ENCODE measurements around the gene AHNAK. TPM values are rescaled to one million over a fixed set of nuclear protein-coding genes. Genes with fewer than 3 reads are reported as not detected.

Gene AHNAK
- total RNA-seq, 1 donor from 2014 or later: 1,254 TPM

GRCh38 chr11:62443390-62444235 lies 103.0 kb downstream of the AHNAK start:
- DNase-seq (ENCODE audit: low spot score): no peak

DNA sequence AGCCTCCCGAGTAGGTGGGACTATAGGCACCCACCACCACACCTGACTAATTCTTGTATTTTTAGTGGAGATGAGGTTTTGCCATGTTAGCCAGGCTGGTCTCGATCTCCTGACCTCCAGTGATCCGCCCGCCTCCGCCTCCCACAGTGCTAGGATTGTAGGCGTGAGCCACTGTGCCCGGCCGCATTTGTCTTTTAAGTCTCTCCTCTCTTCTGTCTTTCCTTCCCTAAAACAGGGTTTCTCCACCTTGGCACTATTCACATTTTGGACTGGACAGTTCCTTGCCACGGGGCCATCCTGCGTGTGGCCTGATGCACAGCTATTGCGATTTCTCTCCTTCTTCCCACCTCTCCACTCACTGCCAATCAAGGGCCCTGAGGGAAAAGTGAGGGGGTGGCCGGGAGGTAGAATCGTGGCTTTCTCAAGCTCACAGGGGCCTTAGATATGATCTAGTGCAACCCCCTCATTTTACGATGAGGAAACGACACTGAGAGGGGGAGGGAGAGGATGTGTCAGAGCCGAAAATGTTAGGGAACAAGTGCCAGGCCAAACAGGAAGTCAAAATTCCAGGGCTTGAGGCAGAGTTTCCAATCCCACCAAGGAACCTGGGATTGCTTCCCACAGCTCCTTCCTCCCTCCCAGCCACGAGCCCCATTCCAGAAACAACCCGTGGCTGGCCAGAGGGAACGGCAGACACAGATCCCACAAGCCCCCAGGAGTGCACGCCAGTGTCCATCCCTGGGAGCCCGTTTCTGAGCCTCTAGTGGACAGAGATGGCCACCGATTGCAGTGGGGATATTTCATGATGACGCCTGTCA lies 106.6 kb downstream of the AHNAK start:
- DNase-seq (ENCODE audit: low spot score): no peak

GRCh38 chr11:62438641-62439040 lies 108.0 kb downstream of the AHNAK start:
- no peak for DNase-seq (ENCODE audit: low spot score)

- DNase-seq (ENCODE audit: low spot score): no peak
These were observed 109.0 kb downstream of the AHNAK start for GRCh38 chr11:62437616-62438015.

DNA sequence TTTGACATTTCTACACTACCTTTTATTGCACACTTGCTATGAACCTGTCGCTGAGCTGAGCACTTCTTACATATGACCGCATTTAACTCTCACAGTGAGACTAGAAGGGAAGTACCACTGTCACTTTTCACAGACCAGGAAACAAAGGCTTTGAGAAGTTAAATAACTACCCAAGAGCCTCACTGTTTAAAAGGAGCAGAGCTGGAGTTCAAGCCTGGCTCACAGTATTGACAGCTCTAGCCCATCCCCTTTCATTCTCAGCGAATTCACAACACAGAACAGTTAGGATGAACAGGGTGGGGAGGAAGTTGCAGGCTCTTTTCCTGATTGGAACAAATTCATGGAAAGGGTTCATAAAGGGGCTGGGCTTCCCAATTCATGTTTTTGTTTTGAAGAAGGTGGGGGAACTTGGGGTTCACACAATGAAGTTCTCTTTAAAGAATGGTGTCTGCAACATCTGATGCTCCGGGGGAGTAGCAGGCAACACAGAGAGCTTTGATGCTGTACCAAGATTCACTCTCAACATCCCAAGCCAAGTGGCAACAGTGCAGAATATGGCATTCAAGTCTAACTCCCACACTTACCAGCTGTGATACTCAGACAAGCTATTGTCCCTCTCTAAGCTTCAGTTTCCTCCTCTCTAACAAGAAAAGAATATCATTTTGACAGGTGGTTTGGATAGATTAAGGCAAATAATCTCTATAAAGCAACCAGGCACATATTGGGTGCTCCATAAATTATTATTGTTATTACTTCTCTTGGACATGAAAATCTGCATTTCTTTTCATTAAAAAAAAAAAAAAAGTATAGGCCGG lies 110.6 kb downstream of the AHNAK start:
- no peak for DNase-seq (ENCODE audit: low spot score)

DNA sequence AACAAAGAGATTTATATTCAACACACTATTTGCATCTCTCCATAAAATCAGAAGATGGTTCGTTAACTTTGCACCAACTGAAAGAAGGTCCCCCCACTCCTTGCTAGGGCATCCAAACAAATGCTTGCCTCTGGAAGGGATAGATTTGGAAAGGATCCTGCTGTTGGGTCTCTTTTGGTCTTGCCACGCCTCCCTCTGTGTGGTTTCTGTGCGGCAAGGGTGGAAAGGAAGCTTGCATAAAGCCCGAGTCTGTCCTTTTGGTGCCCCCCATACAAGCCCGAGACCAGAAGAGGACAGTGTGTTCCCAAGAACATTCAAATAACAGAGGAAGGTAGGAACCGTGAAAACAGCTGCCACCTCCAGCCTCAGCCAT lies 112.7 kb downstream of the AHNAK start:
- DNase-seq (ENCODE audit: low spot score): no peak

- no peak for DNase-seq (ENCODE audit: low spot score)
These were observed 113.3 kb downstream of the AHNAK start for GRCh38 chr11:62433141-62433903.

- no peak for DNase-seq (ENCODE audit: low spot score)
These were observed 113.9 kb downstream of the AHNAK start for GRCh38 chr11:62432695-62433094.

DNA sequence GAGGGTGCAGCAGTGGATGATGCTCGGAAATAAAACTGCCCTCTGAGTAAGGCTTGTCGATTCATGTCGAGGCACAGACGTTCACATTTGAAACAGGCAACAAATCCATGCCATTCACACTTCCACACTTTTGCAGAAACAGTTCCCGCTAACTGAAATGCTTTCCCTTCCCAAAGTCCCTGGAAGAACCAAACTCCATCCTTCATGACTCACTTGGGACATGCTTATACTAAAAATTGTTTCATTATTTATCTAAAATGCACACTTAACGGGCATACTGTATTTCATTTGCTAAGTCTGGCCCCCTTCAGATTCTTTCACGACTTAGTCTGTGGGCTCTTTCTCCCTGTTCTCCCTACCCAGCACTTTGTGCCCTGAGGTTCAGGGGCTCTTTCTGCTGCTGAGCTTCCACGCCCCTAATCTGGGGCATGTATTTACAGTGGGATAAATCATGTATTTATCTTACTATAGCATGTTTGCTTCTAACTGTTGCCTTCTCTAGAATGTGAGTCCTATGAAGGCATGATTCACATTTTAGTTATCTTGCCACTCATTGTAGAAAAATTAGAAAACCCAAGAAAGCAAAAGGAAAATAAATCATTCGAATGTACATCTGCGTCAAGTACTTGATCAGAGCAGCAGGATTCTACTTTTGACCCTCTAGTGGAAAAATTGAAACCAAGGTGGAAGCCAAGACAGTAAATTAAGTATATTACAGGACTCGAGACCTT lies 115.3 kb downstream of the AHNAK start:
- no peak for DNase-seq (ENCODE audit: low spot score)

GRCh38 chr11:62430425-62430824 lies 116.2 kb downstream of the AHNAK start:
- no peak for DNase-seq (ENCODE audit: low spot score)

DNA sequence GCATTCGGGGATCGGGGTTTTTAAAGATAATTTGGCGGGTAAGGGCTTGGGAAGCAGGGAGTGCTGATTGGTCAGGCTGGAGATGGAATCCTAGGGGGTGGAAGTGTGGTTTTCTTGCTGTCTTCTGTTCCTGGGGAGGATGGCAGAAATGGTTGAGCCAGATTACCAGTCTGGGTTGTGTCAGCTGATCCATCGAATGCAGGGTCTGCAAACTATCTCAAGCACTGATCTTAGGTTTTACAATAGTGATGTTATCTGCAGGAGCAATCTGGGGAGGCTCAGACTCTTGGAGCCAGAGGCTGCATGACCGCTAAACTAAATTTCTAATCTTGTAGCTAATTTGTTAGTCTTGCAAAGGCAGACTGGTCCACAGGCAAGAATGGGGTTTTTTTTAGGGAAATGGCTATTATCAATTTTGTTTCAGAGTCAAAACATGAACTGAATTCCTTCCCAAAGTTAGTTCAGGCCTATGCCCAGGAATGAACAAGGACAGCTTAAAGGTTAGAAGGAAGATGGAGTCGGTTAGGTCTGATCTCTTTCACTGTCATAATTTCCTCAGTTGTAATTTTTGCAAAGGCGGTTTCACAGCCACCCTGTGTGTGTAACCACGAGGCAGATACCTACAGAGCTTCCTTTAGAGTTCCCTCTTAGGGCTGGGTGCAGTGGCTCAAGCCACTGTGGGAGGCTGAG lies 117.6 kb downstream of the AHNAK start:
- DNase-seq (ENCODE audit: low spot score): no peak

- DNase-seq (ENCODE audit: low spot score): no peak
These were observed 118.9 kb downstream of the AHNAK start for GRCh38 chr11:62427630-62428233.

DNA sequence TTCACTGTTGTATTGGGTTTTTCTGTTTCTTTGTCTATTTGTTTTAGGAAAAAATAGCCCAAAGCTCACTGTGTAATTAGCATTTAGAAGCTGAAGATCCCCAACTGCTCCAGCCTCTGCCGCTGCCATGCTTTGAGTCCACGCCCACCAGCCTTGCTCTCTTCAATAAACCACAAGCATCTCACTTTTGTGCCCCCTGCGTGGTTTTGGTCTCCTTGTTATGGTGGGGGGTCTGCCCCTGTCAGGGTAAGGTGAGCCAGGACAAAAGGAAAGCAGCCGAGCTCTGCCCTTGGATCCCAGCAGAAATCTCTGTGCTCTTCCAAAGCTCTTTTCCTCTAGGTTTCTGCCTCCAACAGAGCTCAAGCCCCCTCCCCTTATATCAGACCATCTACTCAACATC lies 123.6 kb downstream of the AHNAK start:
- DNase-seq (ENCODE audit: low spot score): no peak

DNA sequence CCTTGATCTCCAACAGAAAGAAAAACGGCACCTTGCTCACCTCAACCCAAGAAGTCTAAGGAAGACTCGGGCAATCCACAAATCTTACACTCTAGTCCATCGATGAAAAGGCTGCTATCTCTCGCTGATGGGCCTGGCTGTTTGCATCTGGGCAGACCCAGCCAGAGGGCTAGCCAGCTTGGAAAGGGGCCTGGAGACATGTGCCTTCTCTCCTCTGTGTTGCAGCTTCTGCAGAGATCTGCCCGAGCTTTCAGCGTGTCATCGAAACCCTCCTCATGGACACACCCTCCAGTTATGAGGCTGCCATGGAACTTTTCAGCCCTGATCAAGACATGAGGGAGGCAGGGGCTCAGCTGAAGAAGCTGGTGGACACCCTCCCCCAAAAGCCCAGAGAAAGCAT lies 124.6 kb downstream of the AHNAK start:
- no peak for DNase-seq (ENCODE audit: low spot score)

DNA sequence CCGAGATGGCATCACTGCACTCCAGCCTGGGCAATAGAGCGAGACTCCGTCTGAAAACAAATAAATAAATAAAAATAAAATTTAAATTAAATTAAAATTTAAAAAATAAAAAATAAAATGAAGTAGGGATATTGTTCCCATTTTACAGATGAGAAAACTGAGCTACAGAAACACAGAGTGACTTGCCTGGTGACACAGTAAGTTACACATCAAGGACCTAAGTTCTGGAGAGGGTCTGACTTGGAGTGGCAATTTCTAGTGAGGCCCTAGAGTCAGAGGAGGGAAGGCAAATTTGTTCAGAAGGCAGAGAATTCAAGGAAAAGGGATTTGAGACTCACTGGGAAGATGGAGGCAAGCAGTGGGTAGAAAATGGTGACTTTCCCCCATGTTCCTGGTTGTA lies 125.7 kb downstream of the AHNAK start:
- DNase-seq (ENCODE audit: low spot score): no peak

- no peak for DNase-seq (ENCODE audit: low spot score)
These were observed 126.7 kb downstream of the AHNAK start for GRCh38 chr11:62419943-62420342.

GRCh38 chr11:62419314-62419929 lies 127.2 kb downstream of the AHNAK start:
- DNase-seq (ENCODE audit: low spot score): no peak

DNA sequence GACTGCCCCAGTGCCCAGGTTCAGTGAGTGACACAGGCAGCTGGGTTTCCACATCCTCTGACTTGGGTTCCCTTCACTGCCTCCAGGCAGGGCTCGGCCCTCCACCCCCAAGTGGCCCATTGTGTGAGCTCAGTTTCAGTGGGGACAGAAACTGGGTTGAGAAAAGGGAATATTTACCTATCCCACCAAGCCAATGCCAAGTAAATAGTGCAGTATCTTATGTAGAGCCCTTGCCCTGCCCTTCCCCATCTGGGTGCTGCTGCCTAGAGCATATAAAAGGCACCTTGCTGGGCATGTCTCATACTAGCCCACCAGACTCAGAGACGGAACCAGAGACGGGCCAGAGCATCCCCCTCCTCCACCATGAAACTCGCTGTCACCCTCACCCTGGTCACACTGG lies 127.9 kb downstream of the AHNAK start, which contains the start of gene SCGB1A1:
SCGB1A1 (plus strand) TSS at position 301 of the 400 bp plus-strand sequence; CDS start at position 364, 63 bp downstream.
- DNase-seq (ENCODE audit: low spot score): no peak

GRCh38 chr11:62418136-62418535 lies 128.5 kb downstream of the AHNAK start:
- no peak for DNase-seq (ENCODE audit: low spot score)
